SK-N-SH (cell line): ENCODE results near the gene KLHL2.
"Not testable (repeated sequence)": the region's sequence is repeated elsewhere in the genome, so short reads cannot be mapped to it uniquely, and the experiment has no call there.

Experiments used
- EP300 ChIP-seq, 2 experiments: IDR thresholded peaks; 2 replicates each; pipeline versions ENCODE4 v1.4.0 to v1.6.1; 2012; ENCODE audit warnings: borderline replicate concordance in 1 of 2, low read depth in 1 of 2, low read length in 1 of 2
- EZH2phosphoT487 ChIP-seq: fragments of 200-600 bp; sonication (generic); IDR thresholded peaks from 2 replicates; pipeline ENCODE4 v1.6.1; 2017; ENCODE audit warnings: low read depth, mixed run types, mild to moderate bottlenecking, antibody characterized with exemption, moderate library complexity, borderline replicate concordance
- FOXJ3 ChIP-seq: sonication (generic); formaldehyde crosslinking; IDR thresholded peaks from 2 replicates; pipeline ENCODE4 v1.5.1; 2020; ENCODE audit warnings: mild to moderate bottlenecking, missing genetic modification reagents
- GATA2 ChIP-seq: sonication (generic); formaldehyde crosslinking; IDR thresholded peaks from 2 replicates; pipeline ENCODE4 v1.5.0; 2020; ENCODE audit warnings: mild to moderate bottlenecking, missing genetic modification reagents
- JUND ChIP-seq: IDR thresholded peaks from 2 replicates; pipeline ENCODE4 v1.4.0; 2012
- RAD21 ChIP-seq: IDR thresholded peaks from 2 replicates; pipeline ENCODE4 v1.6.1; 2012; ENCODE audit warnings: mild to moderate bottlenecking, low read length
- REST ChIP-seq: IDR thresholded peaks from 2 replicates; pipeline ENCODE4 v1.6.1; 2012; ENCODE audit warnings: mild to moderate bottlenecking, low read depth, low read length, moderate library complexity
- SMC3 ChIP-seq: IDR thresholded peaks from 2 replicates; pipeline ENCODE4 v1.6.1; 2012; ENCODE audit warnings: low read depth, low read length, improper control_type of control experiment
- TCF12 ChIP-seq: IDR thresholded peaks from 2 replicates; pipeline ENCODE4 v1.4.0; 2012
- YY1 ChIP-seq: IDR thresholded peaks from 2 replicates; pipeline ENCODE4 v1.4.0; 2012; ENCODE audit warnings: low read depth, mild to moderate bottlenecking
- TF ChIP-seq, protein P1 (sequence below): fragments of 200-600 bp; sonication (generic); IDR thresholded peaks from 2 replicates; pipeline ENCODE4 v1.6.1; 2017; ENCODE audit warnings: antibody characterized with exemption, mild to moderate bottlenecking, moderate library complexity
- TF ChIP-seq, protein P2 (sequence below): IDR thresholded peaks from 2 replicates; pipeline ENCODE4 v1.4.0; 2012; ENCODE audit warnings: low read depth, borderline replicate concordance
- TF ChIP-seq, protein P3 (sequence below): fragments of 150-350 bp; IDR thresholded peaks from 2 replicates; pipeline ENCODE4 v1.6.1; 2016; ENCODE audit warnings: mild to moderate bottlenecking, low read depth, low read length

GRCh38 chr4:165256074-165256659, 48.8 kb downstream of the KLHL2 start:
- not testable (repeated sequence) for TF ChIP-seq REST; EP300 (IDR thresholded peaks at IDR 0.05; ENCODE audit: borderline replicate concordance in 1 of 2, low read depth in 1 of 2, low read length in 1 of 2); YY1; JUND; SMC3; RAD21; GATA2; TCF12; EZH2phosphoT487; FOXJ3 (CRISPR knock-in tag)
- TF ChIP-seq, protein P1, sequence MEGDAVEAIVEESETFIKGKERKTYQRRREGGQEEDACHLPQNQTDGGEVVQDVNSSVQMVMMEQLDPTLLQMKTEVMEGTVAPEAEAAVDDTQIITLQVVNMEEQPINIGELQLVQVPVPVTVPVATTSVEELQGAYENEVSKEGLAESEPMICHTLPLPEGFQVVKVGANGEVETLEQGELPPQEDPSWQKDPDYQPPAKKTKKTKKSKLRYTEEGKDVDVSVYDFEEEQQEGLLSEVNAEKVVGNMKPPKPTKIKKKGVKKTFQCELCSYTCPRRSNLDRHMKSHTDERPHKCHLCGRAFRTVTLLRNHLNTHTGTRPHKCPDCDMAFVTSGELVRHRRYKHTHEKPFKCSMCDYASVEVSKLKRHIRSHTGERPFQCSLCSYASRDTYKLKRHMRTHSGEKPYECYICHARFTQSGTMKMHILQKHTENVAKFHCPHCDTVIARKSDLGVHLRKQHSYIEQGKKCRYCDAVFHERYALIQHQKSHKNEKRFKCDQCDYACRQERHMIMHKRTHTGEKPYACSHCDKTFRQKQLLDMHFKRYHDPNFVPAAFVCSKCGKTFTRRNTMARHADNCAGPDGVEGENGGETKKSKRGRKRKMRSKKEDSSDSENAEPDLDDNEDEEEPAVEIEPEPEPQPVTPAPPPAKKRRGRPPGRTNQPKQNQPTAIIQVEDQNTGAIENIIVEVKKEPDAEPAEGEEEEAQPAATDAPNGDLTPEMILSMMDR: not testable (repeated sequence)
- TF ChIP-seq, protein P2, sequence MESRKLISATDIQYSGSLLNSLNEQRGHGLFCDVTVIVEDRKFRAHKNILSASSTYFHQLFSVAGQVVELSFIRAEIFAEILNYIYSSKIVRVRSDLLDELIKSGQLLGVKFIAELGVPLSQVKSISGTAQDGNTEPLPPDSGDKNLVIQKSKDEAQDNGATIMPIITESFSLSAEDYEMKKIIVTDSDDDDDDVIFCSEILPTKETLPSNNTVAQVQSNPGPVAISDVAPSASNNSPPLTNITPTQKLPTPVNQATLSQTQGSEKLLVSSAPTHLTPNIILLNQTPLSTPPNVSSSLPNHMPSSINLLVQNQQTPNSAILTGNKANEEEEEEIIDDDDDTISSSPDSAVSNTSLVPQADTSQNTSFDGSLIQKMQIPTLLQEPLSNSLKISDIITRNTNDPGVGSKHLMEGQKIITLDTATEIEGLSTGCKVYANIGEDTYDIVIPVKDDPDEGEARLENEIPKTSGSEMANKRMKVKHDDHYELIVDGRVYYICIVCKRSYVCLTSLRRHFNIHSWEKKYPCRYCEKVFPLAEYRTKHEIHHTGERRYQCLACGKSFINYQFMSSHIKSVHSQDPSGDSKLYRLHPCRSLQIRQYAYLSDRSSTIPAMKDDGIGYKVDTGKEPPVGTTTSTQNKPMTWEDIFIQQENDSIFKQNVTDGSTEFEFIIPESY: not testable (repeated sequence)
- TF ChIP-seq, protein P3, sequence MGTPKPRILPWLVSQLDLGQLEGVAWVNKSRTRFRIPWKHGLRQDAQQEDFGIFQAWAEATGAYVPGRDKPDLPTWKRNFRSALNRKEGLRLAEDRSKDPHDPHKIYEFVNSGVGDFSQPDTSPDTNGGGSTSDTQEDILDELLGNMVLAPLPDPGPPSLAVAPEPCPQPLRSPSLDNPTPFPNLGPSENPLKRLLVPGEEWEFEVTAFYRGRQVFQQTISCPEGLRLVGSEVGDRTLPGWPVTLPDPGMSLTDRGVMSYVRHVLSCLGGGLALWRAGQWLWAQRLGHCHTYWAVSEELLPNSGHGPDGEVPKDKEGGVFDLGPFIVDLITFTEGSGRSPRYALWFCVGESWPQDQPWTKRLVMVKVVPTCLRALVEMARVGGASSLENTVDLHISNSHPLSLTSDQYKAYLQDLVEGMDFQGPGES: not testable (repeated sequence)
